HCT116 (cell line): ENCODE measurements around the gene RGL3. TPM values are rescaled to one million over a fixed set of nuclear protein-coding genes. Genes with fewer than 3 reads are reported as not detected.

Experiments used
- ATAC-seq: fragments of 200-7000 bp; cut with Tn5 transposase; 2 replicates; pipeline ENCODE4 v1.9.1; 2020; ENCODE audit warnings: mild to moderate bottlenecking, moderate library complexity
- Bru-seq: library from RNA; stranded (reverse); fragments of 400-500 nt; gene quantifications from one replicate; lab custom pipeline; 2021; lab: Mats Ljungman, UMichigan
- BruChase-seq, 2 experiments: library from RNA; stranded (reverse); fragments of 400-500 nt; gene quantifications; one replicate each; lab custom pipeline; 2021; lab: Mats Ljungman, UMichigan
- BruUV-seq: library from RNA; stranded (reverse); fragments of 400-500 nt; replicated peaks from 2 replicates; lab custom pipeline; 2021; lab: Mats Ljungman, UMichigan
- CTCF ChIA-PET: fragments of 300-600 bp; sonication (Branson Sonifier 250); formaldehyde crosslinking; loops from one replicate; lab custom pipeline; 2021; ENCODE audit warnings: antibody characterized with exemption; lab: Charles Lee
- POLR2A ChIA-PET: fragments of 300-600, 350-600 bp; sonication (Branson Sonifier 250); formaldehyde crosslinking; loops from one replicate; lab custom pipeline; 2021; ENCODE audit warnings: antibody characterized with exemption; lab: Charles Lee
- RAD21 ChIA-PET, 2 experiments: fragments of 300-600 bp; sonication (Branson Sonifier 250); formaldehyde crosslinking; loops; one replicate each; lab custom pipeline; 2023; ENCODE audit warnings: low total read pairs in 2 of 2; ENCODE audit not compliant: uncharacterized antibody in 2 of 2, unreplicated experiment in 2 of 2, low non-redundant PET in 1 of 2; lab: Charles Lee
- DNase-seq: peaks from one replicate; pipeline ENCODE4 v3.0.0-alpha.2; 2010; ENCODE audit warnings: low read depth, low spot score
- H2AFZ ChIP-seq: fragments of 200-600 bp; shearing (Covaris generic), sonication (generic); 2 replicates; pipeline ENCODE4 v1.6.1; 2017; ENCODE audit warnings: low read depth, mixed run types, mixed read lengths, antibody characterized with exemption, low read length; ENCODE audit not compliant: poor library complexity, severe bottlenecking
- H3K27ac ChIP-seq: 2 replicates; pipeline ENCODE4 v1.5.1; 2012; ENCODE audit warnings: low read depth, low read length
- H3K27me3 ChIP-seq: fragments of 200-600 bp; sonication (generic); 2 replicates; pipeline ENCODE4 v1.6.1; 2016; ENCODE audit warnings: mixed run types, low read length, mixed read lengths; ENCODE audit not compliant: insufficient read depth
- H3K36me3 ChIP-seq, 2 experiments: fragments of 200-500 bp in 1 of 2; fragments of 200-600 bp in 1 of 2; sonication (Bioruptor generic) in 1 of 2; sonication (generic) in 1 of 2; 2 replicates each; pipeline versions ENCODE4 v1.5.1 to v1.6.1; 2014 to 2016; ENCODE audit warnings: low read length in 2 of 2, inconsistent platforms in 1 of 2, mixed read lengths in 1 of 2, mixed run types in 1 of 2; ENCODE audit not compliant: insufficient read depth in 2 of 2, control insufficient read depth in 1 of 2
- H3K4me1 ChIP-seq, 2 experiments: fragments of 200-600 bp in 1 of 2; sonication (generic) in 1 of 2; 2 replicates each; pipeline versions ENCODE4 v1.5.1 to v1.6.1; 2012 to 2017; ENCODE audit warnings: low read length in 2 of 2, inconsistent platforms in 1 of 2, mild to moderate bottlenecking in 1 of 2, mixed read lengths in 1 of 2, mixed run types in 1 of 2, moderate library complexity in 1 of 2; ENCODE audit not compliant: insufficient read depth in 2 of 2, control insufficient read depth in 1 of 2
- H3K4me2 ChIP-seq: fragments of 200-600 bp; sonication (generic); 2 replicates; pipeline ENCODE4 v1.6.1; 2017; ENCODE audit warnings: mixed run types, low read length, mixed read lengths
- H3K4me3 ChIP-seq, 2 experiments: fragments of 200-600 bp in 1 of 2; sonication (generic) in 1 of 2; replicated peaks in 1 of 2; 2 replicates each; pipeline ENCODE4 v1.5.1; 2011 to 2016; ENCODE audit warnings: low read length in 2 of 2, control low read depth in 1 of 2, low read depth in 1 of 2, mild to moderate bottlenecking in 1 of 2, mixed read lengths in 1 of 2, mixed run types in 1 of 2
- H3K79me2 ChIP-seq: fragments of 200-600 bp; sonication (generic); 2 replicates; pipeline ENCODE4 v1.6.1; 2017; ENCODE audit warnings: mild to moderate bottlenecking, mixed run types, low read length, moderate library complexity, mixed read lengths; ENCODE audit not compliant: insufficient read depth
- H3K9ac ChIP-seq: fragments of 200-600 bp; sonication (generic); 2 replicates; pipeline ENCODE4 v1.6.1; 2016; ENCODE audit warnings: low read length, mixed read lengths
- H3K9me2 ChIP-seq: fragments of 200-600 bp; sonication (generic), shearing (Covaris generic); 2 replicates; pipeline ENCODE4 v1.6.1; 2017; ENCODE audit warnings: mixed run types, mild to moderate bottlenecking, moderate library complexity; ENCODE audit not compliant: insufficient read depth
- H3K9me3 ChIP-seq, 2 experiments: fragments of 200-500 bp in 1 of 2; fragments of 200-600 bp in 1 of 2; sonication (Bioruptor generic) in 1 of 2; sonication (generic) in 1 of 2; 2 replicates each; pipeline ENCODE4 v1.6.1; 2014 to 2017; ENCODE audit warnings: low read length in 2 of 2, mixed read lengths in 2 of 2, inconsistent platforms in 1 of 2, low read depth in 1 of 2, mild to moderate bottlenecking in 1 of 2, mixed run types in 1 of 2, moderate library complexity in 1 of 2; ENCODE audit not compliant: control insufficient read depth in 1 of 2, insufficient read depth in 1 of 2
- H4K20me1 ChIP-seq: fragments of 200-600 bp; sonication (generic), shearing (Covaris generic); 2 replicates; pipeline ENCODE4 v1.6.1; 2017; ENCODE audit warnings: mixed run types, mild to moderate bottlenecking, moderate library complexity; ENCODE audit not compliant: insufficient read depth
- CBX3 ChIP-seq: IDR thresholded peaks from 2 replicates; pipeline ENCODE4 v1.6.1; 2012; ENCODE audit warnings: low read depth
- CEBPB ChIP-seq: IDR thresholded peaks from 2 replicates; pipeline ENCODE4 v1.6.1; 2012; ENCODE audit warnings: low read depth
- ELF1 ChIP-seq: IDR thresholded peaks from 2 replicates; pipeline ENCODE4 v1.6.1; 2012; ENCODE audit warnings: low read depth, borderline replicate concordance
- EZH2 ChIP-seq: fragments of 200-600 bp; sonication (generic); IDR thresholded peaks from 2 replicates; pipeline ENCODE4 v1.6.1; 2017; ENCODE audit warnings: antibody characterized with exemption, mixed run types
- EZH2phosphoT487 ChIP-seq: fragments of 200-600 bp; IDR thresholded peaks from 2 replicates; pipeline ENCODE4 v1.6.1; 2018; ENCODE audit warnings: antibody characterized with exemption, borderline replicate concordance
- FOSL1 ChIP-seq: IDR thresholded peaks from 2 replicates; pipeline ENCODE4 v1.6.1; 2012; ENCODE audit warnings: low read depth
- JUND ChIP-seq: IDR thresholded peaks from 2 replicates; pipeline ENCODE4 v1.6.1; 2012
- POLR2AphosphoS5 ChIP-seq: IDR thresholded peaks from 2 replicates; pipeline ENCODE4 v1.6.1; 2011; ENCODE audit warnings: mild to moderate bottlenecking, low read depth, low read length, moderate library complexity
- RAD21 ChIP-seq: IDR thresholded peaks from 2 replicates; pipeline ENCODE4 v1.6.1; 2012; ENCODE audit warnings: low read depth, mild to moderate bottlenecking
- SRF ChIP-seq: IDR thresholded peaks from 2 replicates; pipeline ENCODE4 v1.6.1; 2012; ENCODE audit warnings: low read depth
- TCF7L2 ChIP-seq: IDR thresholded peaks from 2 replicates; pipeline ENCODE4 v1.7.0; 2011; ENCODE audit warnings: borderline replicate concordance, inconsistent platforms; ENCODE audit not compliant: insufficient read depth, insufficient read length; ENCODE audit errors: extremely low read depth
- YY1 ChIP-seq: IDR thresholded peaks from 2 replicates; pipeline ENCODE4 v1.6.1; 2011; ENCODE audit warnings: low read length, low read depth, moderate library complexity, mild to moderate bottlenecking; ENCODE audit not compliant: insufficient replicate concordance; ENCODE audit errors: extremely low read depth
- ZFX ChIP-seq: fragments of 450-650 bp; IDR thresholded peaks from 2 replicates; pipeline ENCODE4 v1.6.1; 2017
- ZNF274 ChIP-seq: fragments of 200-500 bp; sonication (Bioruptor generic); IDR thresholded peaks from 2 replicates; pipeline ENCODE4 v1.6.1; 2014; ENCODE audit warnings: mild to moderate bottlenecking, low read depth, low read length, inconsistent platforms
- intact Hi-C: fragments of 100-400 bp; cut with micrococcal nuclease; formaldehyde crosslinking; loops from 2 replicates; pipeline ENCODE4 v1.10.0; 2022
- long read RNA-seq: library from polyadenylated mRNA; unstranded; transcript quantifications from one replicate; pipeline ENCODE4 v2.0.0, GENCODE V29; 2021; ENCODE audit not compliant: unreplicated experiment
- polyA plus RNA-seq: library from polyadenylated mRNA; unstranded; fragments of >200 nt; gene quantifications from 2 replicates; pipeline ENCODE4 v1.2.1, GENCODE V29; 2012; ENCODE audit warnings: missing spikeins
- total RNA-seq: library from RNA; stranded (reverse); gene quantifications from one replicate; pipeline ENCODE4 v1.2.1, GENCODE V29; 2021; ENCODE audit not compliant: unreplicated experiment
- TF ChIP-seq, protein P1 (sequence below): IDR thresholded peaks from 2 replicates; pipeline ENCODE4 v1.6.1; 2011; ENCODE audit warnings: mild to moderate bottlenecking, low read length, moderate library complexity; ENCODE audit not compliant: insufficient replicate concordance; ENCODE audit errors: extremely low read depth
- TF ChIP-seq, protein P2 (sequence below): IDR thresholded peaks from 2 replicates; pipeline ENCODE4 v1.6.1; 2012

RGL3 gene, protein sequence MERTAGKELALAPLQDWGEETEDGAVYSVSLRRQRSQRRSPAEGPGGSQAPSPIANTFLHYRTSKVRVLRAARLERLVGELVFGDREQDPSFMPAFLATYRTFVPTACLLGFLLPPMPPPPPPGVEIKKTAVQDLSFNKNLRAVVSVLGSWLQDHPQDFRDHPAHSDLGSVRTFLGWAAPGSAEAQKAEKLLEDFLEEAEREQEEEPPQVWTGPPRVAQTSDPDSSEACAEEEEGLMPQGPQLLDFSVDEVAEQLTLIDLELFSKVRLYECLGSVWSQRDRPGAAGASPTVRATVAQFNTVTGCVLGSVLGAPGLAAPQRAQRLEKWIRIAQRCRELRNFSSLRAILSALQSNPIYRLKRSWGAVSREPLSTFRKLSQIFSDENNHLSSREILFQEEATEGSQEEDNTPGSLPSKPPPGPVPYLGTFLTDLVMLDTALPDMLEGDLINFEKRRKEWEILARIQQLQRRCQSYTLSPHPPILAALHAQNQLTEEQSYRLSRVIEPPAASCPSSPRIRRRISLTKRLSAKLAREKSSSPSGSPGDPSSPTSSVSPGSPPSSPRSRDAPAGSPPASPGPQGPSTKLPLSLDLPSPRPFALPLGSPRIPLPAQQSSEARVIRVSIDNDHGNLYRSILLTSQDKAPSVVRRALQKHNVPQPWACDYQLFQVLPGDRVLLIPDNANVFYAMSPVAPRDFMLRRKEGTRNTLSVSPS
- total RNA-seq (99.2 TPM), Bru-seq, nascent RNA (percentile 73 among the genes with signal in this experiment), BruChase-seq, experiment 1, labeled RNA remaining after a 6-hour chase (percentile 85 among the genes with signal in this experiment), BruChase-seq, experiment 2, labeled RNA remaining after a 2-hour chase (percentile 80 among the genes with signal in this experiment)
- 67.3 and 72.0 TPM in 2 replicates for polyA plus RNA-seq
- long read RNA-seq, partial matches to known transcripts, result 31 of 53 reads
- long read RNA-seq, other reads (novel, unspliced or antisense), result 18 of 53 reads

DNA sequence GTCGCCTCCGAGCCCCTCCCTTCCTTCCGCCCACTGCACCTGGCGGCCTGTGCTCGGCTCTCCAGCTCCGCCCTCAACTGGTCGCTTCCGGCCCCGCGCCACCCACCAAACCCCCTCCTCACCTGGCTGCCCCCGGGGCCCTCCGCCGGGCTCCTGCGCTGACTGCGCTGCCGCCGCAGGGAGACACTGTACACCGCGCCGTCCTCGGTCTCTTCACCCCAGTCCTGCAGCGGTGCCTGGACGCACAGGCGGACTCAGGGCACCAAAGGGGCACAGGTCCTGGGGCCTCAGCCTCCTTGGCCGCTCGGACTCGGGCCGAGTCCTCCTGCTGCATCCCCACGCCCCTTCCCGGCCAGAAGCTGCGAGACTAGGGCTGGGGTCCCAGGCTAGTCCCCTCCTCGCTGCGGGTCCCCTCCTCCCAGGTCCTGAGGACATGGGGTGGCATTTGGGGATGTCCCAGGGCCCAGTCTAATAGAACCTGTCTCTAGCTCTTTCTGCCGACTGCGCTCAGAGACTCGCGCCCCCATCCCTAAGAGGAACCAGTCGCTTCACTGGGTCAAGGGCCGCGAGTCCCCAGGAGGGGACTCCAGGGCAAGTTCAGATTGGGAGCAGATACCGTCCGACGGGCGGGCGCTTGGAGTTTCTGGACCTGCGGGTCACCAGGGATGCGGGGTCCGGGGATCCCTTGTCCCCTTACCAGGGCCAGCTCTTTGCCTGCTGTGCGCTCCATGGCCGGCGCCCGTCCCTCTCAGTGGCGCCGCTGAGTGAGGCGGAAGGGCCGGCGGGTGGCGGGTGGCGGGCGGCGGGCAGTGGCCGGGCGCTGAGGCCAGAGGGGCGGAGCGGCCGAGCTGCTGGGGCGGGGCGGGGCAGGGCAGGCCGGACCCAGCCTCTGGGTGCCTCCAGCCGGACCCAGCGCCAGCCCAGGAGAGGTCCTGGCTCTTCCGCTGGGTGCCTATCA lies at the start of gene RGL3:
Gene RGL3 (minus strand): TSS at position 766 of the 958 bp plus-strand sequence. CDS start 36 bp downstream, at position 730.
- intact Hi-C loops, result loop anchor here (1.0 kb wide), 1 partner anchor 37 kb away; no protein-coding TSS in a partner anchor
- TF ChIP-seq FOSL1 (no peak), ZFX (peak; percentile 69; the same call in 1 of the 2 replicates), ELF1 (no peak), CBX3 (no peak), RAD21 (no peak), POLR2AphosphoS5 (peak; percentile 81), CEBPB (no peak), EZH2phosphoT487 (no peak), YY1 (no peak), SRF (no peak), ZNF274 (no peak), EZH2 (no peak), TCF7L2 (peak; percentile 12), JUND (no peak)
- TF ChIP-seq, protein P1, sequence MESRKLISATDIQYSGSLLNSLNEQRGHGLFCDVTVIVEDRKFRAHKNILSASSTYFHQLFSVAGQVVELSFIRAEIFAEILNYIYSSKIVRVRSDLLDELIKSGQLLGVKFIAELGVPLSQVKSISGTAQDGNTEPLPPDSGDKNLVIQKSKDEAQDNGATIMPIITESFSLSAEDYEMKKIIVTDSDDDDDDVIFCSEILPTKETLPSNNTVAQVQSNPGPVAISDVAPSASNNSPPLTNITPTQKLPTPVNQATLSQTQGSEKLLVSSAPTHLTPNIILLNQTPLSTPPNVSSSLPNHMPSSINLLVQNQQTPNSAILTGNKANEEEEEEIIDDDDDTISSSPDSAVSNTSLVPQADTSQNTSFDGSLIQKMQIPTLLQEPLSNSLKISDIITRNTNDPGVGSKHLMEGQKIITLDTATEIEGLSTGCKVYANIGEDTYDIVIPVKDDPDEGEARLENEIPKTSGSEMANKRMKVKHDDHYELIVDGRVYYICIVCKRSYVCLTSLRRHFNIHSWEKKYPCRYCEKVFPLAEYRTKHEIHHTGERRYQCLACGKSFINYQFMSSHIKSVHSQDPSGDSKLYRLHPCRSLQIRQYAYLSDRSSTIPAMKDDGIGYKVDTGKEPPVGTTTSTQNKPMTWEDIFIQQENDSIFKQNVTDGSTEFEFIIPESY, result no peak
- TF ChIP-seq, protein P2, sequence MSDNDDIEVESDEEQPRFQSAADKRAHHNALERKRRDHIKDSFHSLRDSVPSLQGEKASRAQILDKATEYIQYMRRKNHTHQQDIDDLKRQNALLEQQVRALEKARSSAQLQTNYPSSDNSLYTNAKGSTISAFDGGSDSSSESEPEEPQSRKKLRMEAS, result no peak

More for the DNA sequence above, at the start of gene RGL3:
- Histone ChIP-seq H3K9me3 (no peaks in the 10 kb centered on the region), H3K27ac (peak within 1 kb of the TSS; percentile 99), H3K4me1 (peaks cover 9 to 16% of the 10 kb centered on the region in 2 experiments), H3K9me2 (no peaks in the 10 kb centered on the region), H2AFZ (peak within 1 kb of the TSS; percentile 90), H3K4me2 (peak within 1 kb of the TSS; percentile 98), H3K27me3 (no peaks in the 10 kb centered on the region), H3K4me3 (peak within 1 kb of the TSS; percentile 93 to 99), H3K36me3 (peaks cover 0 to 4% of the 10 kb centered on the region in 2 experiments; a peak in 1 of 4 replicates), H3K79me2 (no peaks in the 10 kb centered on the region), H3K9ac (peak within 1 kb of the TSS; percentile 90), H4K20me1 (no peaks in the 10 kb centered on the region)
- CTCF ChIA-PET, result interaction anchor here (1.0 to 2.8 kb wide), 4 partner anchors 16 to 44 kb away, joined by 3 to 40 read pairs (median 9); partner anchors contain the start of genes EPOR, ODAD3 and PRKCSH
- ATAC-seq, result peak; percentile 84
- RAD21 ChIA-PET, result interaction anchor here in 1 of 2 experiments (0.5 to 1.5 kb wide), 5 partner anchors 29 to 72 kb away, joined by 3 to 12 read pairs (median 5); no protein-coding TSS in a partner anchor
- POLR2A ChIA-PET, result interaction anchor here (0.7 to 3.1 kb wide), 10 partner anchors 12 to 149 kb away, joined by 3 to 15 read pairs (median 6); partner anchors contain the start of genes CCDC159, ELOF1, EPOR and PRKCSH
- BruUV-seq, result TSS peak; percentile 44
- DNase-seq, result no peak
